ENCODE measurements around the gene CFAP20DC.

GRCh38 chr3:59027607-59028006, 22.2 kb downstream of the CFAP20DC start:
- TF ChIP-seq CTCF (IDR thresholded peaks at IDR 0.05): no peak
- no peak for TF ChIP-seq MAZ (IDR thresholded peaks at IDR 0.05; ENCODE audit: borderline replicate concordance, low read depth, low read length)
- no peak for TF ChIP-seq SREBF2 (IDR thresholded peaks at IDR 0.05)
- no peak for TF ChIP-seq PHF8 (IDR thresholded peaks at IDR 0.05; ENCODE audit: borderline replicate concordance, low read depth)
- TF ChIP-seq MYC (IDR thresholded peaks at IDR 0.05; ENCODE audit: borderline replicate concordance, low read length): no peak
- no peak for TF ChIP-seq HDAC2 (IDR thresholded peaks at IDR 0.05)
- TF ChIP-seq RAD21 (conservative IDR thresholded peaks at IDR 0.05 in 1 of 2, IDR thresholded peaks at IDR 0.05 in 1 of 2): no peak
- no peak for TF ChIP-seq EP300 (IDR thresholded peaks at IDR 0.05)
- no peak for TF ChIP-seq EHMT2 (IDR thresholded peaks at IDR 0.05; ENCODE audit: low read depth)

All from A549 (cell line).